Anterior cingulate cortex (tissue), 58 donors: Measurements from ENCODE around the gene FRK.
"Not testable (repeated sequence)": the region's sequence is repeated elsewhere in the genome, so short reads cannot be mapped to it uniquely, and the experiment has no call there.

Experiments
- DNase-seq, 58 donors: peaks; one replicate each; lab custom pipeline; 2025; lab: John Stamatoyannopoulos, UW

The FRK gene, protein sequence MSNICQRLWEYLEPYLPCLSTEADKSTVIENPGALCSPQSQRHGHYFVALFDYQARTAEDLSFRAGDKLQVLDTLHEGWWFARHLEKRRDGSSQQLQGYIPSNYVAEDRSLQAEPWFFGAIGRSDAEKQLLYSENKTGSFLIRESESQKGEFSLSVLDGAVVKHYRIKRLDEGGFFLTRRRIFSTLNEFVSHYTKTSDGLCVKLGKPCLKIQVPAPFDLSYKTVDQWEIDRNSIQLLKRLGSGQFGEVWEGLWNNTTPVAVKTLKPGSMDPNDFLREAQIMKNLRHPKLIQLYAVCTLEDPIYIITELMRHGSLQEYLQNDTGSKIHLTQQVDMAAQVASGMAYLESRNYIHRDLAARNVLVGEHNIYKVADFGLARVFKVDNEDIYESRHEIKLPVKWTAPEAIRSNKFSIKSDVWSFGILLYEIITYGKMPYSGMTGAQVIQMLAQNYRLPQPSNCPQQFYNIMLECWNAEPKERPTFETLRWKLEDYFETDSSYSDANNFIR

DNA sequence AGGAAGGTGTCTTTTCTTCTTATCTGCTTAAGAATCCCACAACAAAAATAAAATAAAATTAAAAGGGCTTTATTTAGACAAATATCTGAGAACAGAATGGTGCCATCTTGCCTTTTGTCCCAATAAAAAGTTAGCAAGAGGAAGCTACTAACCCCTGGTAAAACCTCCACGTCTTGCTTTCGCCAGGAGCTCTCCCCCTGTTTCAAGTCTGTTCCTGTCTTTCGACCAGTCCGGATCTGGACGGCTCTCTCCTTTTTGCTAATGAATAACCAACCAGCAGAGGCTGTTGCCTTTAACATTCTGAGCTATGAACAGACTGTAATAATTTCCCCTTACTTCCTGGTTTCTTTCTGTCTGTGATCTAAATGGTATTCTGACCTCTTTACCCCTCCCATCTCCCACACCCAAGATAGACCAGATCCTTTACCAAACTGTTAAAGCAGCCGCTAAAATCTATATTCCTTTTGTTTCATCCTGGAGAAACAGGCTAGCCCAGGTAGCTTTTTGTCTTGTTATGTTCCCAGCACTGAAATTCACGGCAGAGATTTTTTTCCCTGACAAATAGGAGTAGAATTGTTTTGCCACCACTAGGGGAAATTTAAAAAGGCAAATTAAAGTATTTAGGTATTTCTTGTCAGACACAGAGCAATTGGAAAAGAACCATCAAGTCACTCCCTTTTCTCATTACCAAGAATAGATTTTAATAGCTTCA is at the start of gene FRK:
TSS of gene FRK (minus strand) at position 320 of the 712 bp plus-strand sequence. CDS start 580 bp downstream, outside the sequence.
- peak in 1 of 58 donors; percentile 4 for DNase-seq

DNA sequence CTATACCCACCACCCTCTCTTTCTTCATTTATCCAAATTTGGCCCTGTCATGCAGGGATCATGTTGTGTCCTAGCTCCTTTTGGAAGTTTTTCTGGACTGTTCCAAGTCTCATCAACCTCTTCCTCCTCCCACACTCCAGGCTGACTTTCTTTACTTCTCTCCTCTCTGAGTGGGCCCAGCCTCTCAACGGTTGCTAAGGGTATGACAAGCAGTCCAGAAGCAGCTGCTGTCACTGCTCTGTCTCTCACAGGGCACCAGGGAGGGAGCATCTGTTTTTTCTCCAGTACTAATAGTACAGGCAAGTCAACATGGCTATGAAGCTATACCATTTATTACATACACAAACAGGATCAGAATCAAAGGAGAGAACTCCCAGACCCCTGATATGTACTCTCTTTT is 48.1 kb upstream of the FRK start:
- peak in 4 of 58 donors; percentile 8 to 33 (median 15) for DNase-seq

DNA sequence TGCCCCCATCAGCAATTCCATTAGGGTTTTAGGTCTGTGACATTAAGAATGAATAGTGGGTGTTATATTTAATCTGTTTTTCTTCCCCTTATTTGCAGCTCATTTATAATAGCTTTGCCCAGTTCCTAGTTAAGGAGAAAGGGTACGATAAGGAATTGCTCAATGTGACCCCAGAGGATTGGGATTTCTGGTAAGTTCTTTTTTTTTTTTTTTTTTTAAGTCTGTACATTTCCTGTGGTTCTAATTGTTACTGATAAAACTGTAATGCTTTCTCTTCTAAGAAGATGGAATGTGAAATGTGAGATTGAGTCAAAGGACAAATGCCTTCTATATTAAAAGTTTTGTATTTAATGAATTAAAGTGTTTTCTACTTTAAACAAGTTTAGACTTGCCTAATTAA is 45.5 kb upstream of the FRK start:
- DNase-seq, result no peak

DNA sequence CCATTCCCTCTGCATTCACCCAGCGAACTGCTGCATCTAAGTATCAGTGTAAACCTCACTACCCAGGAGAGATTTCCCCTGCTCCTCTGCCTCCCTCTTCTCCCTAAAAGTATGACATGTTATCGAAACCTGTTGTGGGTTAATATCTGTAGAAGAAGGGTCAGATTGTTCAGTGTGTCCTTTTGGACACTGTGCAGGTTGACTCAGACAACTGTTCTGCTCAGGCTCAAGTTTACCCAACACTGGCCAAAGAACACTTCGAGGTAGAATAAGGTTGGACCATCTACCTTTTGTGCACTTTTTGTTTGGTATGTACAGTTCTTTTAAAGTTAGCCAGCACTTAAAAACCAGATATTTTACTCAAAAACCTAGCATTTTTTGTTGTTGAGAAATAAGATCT is 44.6 kb upstream of the FRK start:
- DNase-seq, result no peak

DNA sequence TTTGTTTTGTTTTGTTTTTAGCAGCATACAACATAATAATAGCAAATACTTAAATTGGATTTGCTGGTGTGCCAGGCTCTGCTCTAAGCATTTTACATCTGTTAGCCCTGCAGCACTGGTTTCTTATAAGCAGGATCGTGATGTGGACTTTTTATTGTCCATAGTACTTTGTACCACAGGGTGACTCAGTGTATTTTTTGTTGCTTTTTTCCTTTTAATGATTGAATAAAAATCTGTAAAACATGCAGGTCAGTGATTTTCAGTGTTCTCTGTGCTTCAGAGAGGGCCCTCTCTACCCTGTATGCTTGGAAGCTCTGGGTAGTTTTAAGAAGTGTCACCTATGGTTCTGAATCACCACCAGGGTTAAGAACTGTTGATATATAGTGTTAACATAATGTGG is 43.9 kb upstream of the FRK start:
- DNase-seq, result no peak

DNA sequence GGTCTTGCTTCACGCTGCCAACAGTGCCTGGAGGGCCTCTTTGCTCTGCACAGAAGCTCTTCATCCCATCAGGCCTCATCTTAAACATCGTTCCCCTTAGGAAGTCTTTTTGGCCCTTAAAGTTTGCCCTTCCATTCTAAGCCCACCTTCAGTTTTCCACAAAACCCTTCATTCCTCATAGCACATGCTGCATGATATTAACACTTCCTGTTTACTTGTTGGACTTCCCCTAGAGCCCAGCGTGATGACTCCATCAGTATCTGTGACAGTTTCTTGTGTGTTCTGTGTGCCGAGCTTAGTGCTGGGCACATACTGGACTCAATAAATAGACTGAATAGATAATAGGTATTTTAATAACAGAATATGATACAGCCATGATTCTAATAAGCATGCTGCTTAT is 42.2 kb upstream of the FRK start:
- DNase-seq, result no peak

DNA sequence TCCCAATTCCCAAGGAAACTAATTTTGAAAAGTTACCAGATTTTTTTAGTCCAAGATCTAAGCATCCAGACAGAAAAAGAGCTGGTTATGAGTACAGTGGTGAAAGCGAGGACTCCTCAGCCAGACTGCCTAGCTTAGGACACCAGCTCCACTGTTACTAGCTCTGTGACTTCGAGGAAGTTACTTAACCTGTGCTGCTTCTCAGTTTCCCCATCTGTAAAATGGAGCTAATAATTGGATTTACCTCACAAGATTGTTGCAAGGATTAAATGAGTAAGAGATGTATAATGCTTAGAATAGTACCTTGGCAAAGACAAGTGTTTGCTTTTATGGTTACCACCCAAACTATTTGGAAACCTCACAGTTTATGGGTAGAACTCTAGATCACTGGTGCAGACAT is 41.1 kb upstream of the FRK start:
- DNase-seq, result no peak

DNA sequence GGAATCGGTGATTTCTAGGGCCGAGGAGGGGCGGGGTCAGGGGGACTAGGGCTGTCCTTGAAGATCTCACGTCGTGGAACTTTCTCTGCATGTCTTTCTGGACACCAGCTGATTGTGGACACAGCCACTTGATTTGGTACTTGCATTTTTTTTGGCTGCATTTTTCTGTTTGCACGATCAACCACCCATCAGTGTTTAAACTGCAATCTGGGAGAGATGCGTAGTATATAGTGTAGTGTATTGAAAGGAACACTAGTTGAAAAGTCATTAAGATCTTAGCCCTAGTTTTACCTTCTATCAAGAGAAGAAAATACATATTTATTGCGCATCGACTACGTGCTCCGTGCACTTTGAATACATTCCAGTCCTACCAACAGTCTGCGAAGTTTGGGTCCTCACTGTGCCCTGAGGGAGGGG is 40.6 kb upstream of the FRK start:
- no peak for DNase-seq

DNA sequence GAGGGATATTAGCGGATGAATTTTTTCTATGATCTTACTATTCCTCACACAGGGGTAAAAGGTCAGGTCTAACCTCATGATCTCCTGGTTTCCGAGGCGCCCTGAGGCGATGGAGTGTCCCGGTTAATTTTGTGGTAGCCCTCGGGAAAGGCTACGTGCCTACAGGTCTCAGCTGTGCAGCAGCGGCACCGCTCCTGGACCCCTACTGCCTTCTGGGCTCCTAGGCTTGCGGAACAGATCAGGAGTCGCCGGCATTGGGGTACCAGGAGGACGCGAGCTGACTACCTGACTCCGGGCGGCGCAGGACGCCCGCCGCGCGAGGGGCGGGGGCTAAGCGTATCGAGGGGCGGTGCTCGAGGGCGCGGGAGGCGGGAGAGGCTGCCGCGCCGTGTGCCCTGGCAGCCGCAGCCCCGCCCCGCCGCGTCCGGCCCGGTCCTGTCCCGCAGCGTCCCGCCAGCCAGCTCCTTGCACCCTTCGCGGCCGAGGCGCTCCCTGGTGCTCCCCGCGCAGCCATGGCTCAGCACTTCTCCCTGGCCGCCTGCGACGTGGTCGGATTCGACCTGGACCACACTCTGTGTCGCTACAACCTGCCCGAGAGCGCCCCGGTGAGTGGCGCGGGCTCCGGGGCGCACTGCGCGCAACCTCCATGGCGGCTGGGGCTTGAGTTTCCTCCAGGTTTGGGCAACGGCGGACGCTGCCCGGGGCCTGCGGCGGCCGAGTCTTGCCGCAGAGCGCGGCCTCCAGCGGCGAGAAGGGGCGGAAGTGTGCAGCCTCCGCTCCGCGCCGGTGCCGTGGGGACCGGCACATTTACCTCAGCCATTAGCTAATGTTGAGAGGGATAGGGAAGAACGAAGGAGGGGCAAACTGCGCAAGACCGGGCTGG is 40.0 kb upstream of the FRK start, which contains the start of gene NT5DC1:
TSS of gene NT5DC1 (plus strand) at position 435 of the 883 bp plus-strand sequence. CDS start at position 513, 78 bp downstream.
- peak in 57 of 58 donors; percentile 41 to 90 (median 78) for DNase-seq

DNA sequence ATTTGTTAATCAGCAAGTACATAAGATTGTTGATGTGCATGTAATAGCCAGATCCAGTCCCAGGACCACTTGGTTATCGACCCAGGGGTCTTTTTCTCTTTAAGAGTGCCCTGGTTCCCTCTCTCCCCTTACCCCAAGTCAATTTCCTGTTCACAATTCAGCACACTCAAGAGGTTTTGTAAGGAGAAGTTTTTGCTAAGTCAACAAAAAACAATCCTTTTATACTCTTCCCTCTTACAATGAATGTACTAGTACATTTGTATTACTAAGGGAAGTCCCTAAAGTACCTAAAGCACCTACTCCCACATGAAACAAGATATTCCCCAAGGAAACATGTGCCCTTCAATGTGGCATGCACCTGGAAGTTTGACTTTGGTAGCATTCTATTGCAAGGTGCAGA is 38.3 kb upstream of the FRK start:
- no peak for DNase-seq

DNA sequence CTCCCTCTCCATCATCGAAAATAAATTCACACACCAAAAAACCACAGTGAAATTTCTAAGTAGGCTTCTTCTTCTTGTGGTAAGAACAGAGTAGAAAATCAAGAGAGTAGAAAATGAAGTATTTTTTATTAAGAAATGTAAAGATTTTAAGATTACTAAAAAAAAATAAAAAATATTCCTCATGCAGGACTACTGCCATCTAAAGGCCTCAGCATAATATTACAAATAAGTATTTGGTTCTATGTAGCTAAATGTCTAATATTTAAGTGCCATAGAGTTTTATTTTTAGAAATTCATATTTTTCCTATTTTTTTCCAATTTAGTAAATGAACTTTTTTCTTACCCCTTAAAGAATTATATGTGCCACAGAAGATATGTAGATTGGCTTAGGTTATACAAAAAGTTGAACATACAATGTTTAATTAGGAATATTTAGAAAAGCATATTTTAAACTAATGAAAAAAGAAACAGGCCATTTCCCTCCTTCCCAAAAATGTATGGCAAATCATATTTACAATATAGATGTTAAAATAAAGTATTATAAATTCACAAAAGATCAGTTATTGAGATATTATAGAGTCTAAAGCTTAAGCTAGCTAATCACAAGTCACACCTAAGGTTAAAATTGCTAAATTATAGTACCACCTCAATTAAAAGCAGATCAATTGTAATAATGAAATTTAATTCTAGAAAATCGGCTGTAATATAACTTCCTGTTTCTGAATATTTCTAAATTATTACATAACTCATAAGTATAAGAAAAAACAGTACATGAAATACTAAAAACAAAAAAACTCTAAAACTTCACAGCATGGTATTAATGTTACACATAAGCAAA is 36.5 kb upstream of the FRK start:
- DNase-seq, result peak in 1 of 58 donors; percentile 7

DNA sequence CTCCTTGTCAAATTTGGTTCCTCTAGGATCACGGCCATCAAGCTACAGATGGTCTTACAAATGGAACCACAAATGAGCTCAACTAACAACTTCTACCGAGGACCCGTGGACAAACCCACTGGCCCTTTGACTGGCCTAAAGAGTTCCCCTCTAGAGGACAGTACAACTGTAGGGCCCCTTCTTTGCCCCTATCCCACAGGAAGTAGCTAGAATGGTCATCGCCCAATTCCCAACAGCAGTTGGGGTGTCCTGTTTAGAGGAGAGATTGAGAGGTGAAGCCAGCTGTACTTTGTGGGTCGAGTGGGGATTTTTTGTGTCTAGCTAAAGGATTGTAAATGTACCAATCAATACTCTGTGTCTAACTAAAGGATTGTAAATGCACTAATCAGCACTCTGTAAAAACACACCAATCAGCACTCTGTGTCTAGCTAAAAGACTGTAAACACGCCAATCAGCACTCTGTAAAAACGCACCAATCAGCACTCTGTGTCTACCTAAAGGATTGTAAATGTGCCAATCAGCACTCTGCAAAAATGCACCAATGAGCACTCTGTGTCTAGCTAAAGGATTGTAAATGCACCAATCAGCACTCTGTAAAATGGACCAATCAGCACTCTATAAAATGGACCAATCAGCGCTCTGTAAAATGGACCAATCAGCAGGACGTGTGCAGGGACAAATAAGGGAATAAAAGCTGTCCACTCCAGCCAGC is 35.5 kb upstream of the FRK start:
- DNase-seq, result not testable (repeated sequence)

DNA sequence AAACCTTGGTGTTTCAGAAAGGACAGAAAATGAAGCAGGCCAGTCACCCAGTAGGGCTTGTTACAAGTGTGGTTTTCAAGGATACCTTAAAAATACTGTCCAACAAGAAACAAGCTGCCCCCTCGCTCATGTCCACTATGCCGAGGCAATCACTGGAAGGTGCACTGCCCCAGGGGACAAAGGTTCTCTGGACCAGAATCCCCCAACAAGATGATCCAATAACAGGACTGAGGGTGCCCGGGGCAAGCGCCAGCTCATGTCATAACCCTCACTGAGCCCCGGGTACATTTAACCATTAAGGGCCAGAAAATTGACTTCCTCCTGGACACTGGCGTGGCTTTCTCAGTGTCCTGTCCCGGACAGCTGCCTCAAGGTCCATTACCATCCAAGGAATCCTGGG is 33.4 kb upstream of the FRK start:
- DNase-seq, result no peak

DNA sequence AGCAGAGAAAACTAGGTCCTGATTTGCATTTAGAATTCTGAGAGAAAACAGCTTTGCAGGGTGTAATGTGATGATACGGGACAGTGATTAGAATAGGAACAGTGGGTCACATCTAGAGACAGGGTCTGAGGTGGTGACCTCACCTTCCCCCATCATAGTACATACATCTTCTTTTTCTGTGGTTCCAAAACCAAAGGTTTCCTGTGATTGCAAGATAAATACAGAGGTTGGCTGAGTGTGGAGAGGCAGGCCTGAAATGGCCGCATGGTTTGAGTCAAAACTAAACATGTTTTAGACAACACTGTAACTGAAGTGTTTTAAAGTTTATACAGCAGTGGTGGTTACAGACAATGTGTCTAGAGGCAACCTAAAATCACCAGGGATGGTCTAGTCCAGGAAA is 29.6 kb upstream of the FRK start:
- DNase-seq, result no peak

DNA sequence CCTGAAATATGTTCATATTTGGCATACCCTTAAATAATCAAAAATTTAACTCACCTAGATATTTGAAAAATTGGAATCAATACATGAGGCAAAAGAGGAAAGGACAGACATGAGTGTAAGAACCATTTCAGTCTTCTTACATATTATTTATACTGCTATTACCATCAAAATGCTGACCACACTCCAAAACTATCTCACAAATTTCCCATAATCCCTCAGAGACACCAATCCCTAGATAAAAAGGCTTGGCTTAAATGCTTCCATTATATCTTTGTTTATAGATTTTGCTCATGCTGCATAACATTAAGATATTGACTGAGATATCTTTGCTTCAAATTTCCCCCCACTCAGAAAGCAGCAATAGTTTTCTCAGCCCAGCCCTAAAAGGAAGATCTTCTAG is 28.3 kb upstream of the FRK start:
- no peak for DNase-seq

DNA sequence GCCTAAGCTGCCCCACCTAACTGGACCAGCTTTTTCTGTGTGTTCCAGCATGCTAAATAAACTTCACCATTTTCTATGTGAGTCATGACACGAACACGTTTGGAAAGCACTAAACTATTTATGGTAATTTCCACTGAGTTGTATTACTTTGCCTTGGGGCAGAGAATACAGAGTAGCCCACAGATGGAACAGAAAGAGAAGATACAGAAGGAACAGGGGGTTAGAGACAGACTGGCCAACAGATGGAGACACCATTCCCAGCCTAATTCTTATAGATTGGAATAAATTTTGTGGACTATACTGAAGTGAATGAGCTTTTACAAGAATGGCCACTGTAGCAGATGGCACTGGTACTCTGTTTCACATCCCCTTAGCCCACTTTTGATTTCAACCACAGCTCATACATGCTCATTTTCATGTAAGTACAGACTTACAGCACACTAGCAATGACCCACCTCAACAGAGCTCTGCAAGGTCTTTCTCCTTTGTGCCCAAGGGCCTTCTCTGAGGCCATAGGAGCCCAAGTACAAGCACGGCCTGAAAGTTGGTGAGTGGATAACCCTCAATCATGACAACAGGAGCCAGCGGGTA is 26.8 kb upstream of the FRK start:
- no peak for DNase-seq

DNA sequence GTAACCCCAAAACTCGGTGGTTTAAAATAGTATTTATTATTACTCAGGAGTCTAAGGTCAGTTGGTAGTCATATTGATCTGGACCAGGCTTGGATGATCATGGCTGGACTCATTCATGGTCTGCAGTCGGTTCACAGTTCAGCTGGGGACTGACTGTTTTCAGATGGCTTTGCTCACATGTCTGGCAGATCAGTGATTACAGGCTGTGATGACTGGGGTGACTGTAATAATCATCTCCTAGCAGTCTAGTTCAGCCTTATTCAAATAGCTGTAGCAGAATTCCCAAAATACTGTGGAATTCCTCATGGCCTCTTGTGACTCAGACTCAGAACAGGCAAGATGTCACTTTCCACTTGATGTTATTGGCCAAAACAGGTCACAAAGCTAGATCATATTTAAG is 23.6 kb upstream of the FRK start:
- DNase-seq, result no peak

DNA sequence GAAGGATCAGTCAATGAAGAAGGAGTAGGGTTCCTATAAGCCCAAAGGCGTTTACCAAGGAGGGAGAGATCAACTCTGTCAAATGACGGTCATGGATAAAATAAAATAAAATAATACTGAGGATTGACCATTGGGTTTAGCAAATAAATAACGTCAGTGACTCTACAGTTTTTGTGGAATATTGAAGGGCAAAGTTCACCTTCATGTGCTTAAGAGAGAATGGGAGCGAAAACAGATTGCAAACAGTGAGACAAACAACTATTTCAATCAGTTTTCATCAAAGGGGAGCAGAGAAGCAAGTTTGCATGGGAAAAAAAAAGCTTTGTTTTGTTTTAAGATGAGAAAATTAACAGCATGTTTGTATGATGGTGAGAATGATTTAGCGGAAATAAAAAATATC is 22.4 kb upstream of the FRK start:
- no peak for DNase-seq

DNA sequence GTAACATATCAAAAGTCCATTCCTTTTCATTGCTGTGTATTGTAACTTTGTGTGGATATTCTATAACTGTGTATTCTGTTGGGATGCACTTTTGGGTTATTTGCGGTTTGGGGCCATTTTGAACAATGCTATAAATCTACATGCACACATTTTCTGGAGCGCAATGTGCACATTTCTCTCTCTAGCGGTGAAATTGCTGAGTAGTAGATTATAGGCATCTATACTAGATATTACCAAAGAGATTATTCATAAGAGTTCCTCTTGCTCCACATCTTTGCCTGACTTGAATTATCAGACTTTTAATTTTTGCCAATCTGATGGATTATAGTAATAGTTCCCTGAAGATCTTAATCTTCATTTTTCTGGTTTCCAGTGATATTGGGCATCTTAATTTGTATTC is 18.3 kb upstream of the FRK start:
- no peak for DNase-seq
